Osteoblast (primary cell): Measurements from ENCODE around the gene CCDC124. TPM values are rescaled to one million over a fixed set of nuclear protein-coding genes. Genes with fewer than 3 reads are reported as not detected.
A peak's percentile ranks its signal among the peaks of the same experiment; 100 is the strongest.

Experiments
- DNase-seq: peaks from one replicate; pipeline ENCODE4 v3.0.0; 2011; ENCODE audit warnings: low spot score, mixed read lengths; ENCODE audit not compliant: insufficient read length; ENCODE audit errors: missing footprints
- H2AFZ ChIP-seq: 2 replicates; pipeline ENCODE4 v1.6.0; 2011; ENCODE audit warnings: mild to moderate bottlenecking, low read length
- H3K27ac ChIP-seq: 2 replicates; pipeline ENCODE4 v1.5.1; 2011; ENCODE audit warnings: mild to moderate bottlenecking, low read depth, low read length, moderate library complexity
- H3K27me3 ChIP-seq: 2 replicates; pipeline ENCODE4 v1.6.0; 2012; ENCODE audit warnings: mild to moderate bottlenecking, control low read depth, inconsistent platforms, low read length, moderate library complexity; ENCODE audit not compliant: insufficient read depth
- H3K36me3 ChIP-seq: 2 replicates; pipeline ENCODE4 v1.5.1; 2011; ENCODE audit warnings: mild to moderate bottlenecking, low read length, control low read depth, moderate library complexity; ENCODE audit not compliant: insufficient read depth
- H3K4me1 ChIP-seq: 2 replicates; pipeline ENCODE4 v1.5.1; 2011; ENCODE audit warnings: mild to moderate bottlenecking, low read length, control low read depth, moderate library complexity; ENCODE audit not compliant: insufficient read depth
- H3K4me2 ChIP-seq: 2 replicates; pipeline ENCODE4 v1.6.0; 2011; ENCODE audit warnings: mild to moderate bottlenecking, low read length; ENCODE audit not compliant: insufficient read depth
- H3K4me3 ChIP-seq: fragments of 200-600 bp; sonication (generic); 3 replicates; pipeline ENCODE4 v1.5.1; 2012; ENCODE audit warnings: mild to moderate bottlenecking, low read length, inconsistent platforms; ENCODE audit not compliant: insufficient read depth
- H3K79me2 ChIP-seq: 2 replicates; pipeline ENCODE4 v1.6.0; 2012; ENCODE audit warnings: mild to moderate bottlenecking, low read length, control low read depth, inconsistent platforms; ENCODE audit not compliant: insufficient read depth
- H3K9me3 ChIP-seq: 2 replicates; pipeline ENCODE4 v1.5.1; 2011; ENCODE audit warnings: low read depth, low read length, control low read depth
- H4K20me1 ChIP-seq: 2 replicates; pipeline ENCODE4 v1.6.0; 2012; ENCODE audit warnings: mild to moderate bottlenecking, low read length, control low read depth; ENCODE audit not compliant: insufficient read depth
- CTCF ChIP-seq: IDR thresholded peaks from 2 replicates; pipeline ENCODE4 v1.5.1; 2011; ENCODE audit warnings: mild to moderate bottlenecking, low read depth, low read length, moderate library complexity; ENCODE audit errors: extremely low read depth
- total RNA-seq: library from RNA; depleted of rRNA; stranded (reverse); fragments of >200 nt; gene quantifications from 2 replicates; pipeline ENCODE4 v1.2.3, GENCODE V29; 2012

CCDC124 gene
- total RNA-seq, 1 donor, result 15.9 TPM

DNA sequence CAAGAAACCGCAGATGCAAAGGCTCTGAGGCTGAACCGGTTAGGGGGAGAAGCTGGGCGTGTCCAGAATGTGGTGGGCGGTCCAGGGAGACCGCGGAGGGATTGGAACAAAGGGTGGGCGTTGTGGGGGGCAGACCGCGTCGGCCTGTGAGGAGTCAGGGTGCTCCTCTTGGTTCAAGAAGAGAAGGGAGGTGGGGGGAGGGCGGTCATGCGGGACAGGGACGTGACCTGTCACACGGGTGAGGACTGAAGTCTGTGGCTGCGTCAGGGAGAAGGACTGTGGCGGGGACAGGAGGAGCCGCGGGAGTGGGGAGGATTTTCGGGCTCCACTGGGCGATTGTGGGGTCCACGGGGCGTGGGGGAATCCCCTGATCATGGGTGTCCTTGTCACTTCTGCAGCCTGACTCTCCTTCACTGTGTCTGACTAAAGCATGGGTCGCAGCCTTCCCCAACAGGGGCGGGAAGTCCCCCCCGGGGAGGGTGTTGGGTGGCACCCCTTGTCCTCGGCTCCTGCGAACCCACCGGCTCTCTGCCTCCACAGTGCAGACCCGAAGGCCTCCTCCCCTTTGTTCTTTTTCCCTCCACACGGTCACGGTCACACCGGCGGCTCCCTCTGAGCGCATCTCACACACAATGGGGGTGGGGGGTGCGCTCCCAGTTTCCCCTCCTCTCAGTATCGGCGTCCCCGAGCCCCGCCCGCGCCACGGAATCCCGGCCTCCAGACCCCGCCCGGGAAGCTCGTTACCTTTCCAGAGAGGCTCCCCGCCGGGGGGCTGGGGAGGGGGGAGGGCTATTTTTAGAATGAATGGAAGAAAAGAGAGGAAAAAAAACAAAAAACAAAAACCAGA is 17.7 kb downstream of the CCDC124 start:
- no peak for TF ChIP-seq CTCF
- DNase-seq, result peak; percentile 92
- H3K36me3 ChIP-seq, result no peaks in the 10 kb centered on the region
- H3K27me3 ChIP-seq, result peaks cover 58% of the 10 kb centered on the region
- H3K4me1 ChIP-seq, result peaks cover 6% of the 10 kb centered on the region
- no peaks in the 10 kb centered on the region for H3K9me3 ChIP-seq
- H2AFZ ChIP-seq, result no peak overlapping the region
- no peak overlapping the region for H3K4me2 ChIP-seq
- no peaks in the 10 kb centered on the region for H3K79me2 ChIP-seq
- peaks cover 5% of the 10 kb centered on the region for H4K20me1 ChIP-seq
- no peak overlapping the region for H3K4me3 ChIP-seq
- no peak overlapping the region for H3K27ac ChIP-seq

DNA sequence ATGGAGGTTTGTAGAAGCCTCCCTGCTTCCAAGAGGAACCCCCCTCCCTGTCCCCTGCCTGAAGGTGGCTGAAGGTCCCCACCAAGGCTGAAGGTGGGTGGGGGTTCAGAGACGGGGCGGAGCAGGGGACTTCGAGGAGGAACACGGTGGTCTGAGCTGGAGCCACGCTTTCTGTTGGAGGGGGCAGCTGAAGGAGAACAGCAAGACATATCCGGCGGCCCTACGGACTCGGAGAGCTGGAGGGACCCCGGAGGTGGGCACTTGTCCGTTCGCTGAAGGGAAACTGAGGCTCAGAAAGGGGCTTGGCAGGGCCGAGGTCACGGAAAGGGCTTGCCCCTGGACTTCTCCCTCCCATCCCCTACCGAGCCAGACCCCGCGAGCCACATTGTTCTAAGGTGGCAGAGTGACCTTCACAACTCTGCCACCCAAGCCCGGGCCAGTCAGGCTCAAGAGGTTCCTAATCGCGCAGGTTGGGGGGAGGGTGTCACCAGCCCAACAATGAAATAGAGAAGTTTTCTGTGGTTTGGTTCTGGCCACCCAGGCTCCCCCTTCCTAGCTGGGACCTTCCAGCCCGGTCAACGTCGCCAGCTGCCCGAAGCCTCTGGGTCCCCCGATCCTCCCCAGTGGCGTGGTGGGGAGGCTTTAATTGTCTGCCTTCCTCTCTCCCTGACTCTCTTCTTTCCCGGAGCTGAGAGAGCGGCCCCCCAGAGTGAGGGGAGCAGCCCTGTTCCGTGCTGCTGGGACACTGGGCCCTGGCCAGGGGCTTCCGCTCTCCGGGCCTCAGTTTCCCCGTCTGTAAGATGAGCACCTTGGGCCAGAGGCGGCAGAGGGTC is 18.6 kb downstream of the CCDC124 start:
- no peak overlapping the region for H2AFZ ChIP-seq

DNA sequence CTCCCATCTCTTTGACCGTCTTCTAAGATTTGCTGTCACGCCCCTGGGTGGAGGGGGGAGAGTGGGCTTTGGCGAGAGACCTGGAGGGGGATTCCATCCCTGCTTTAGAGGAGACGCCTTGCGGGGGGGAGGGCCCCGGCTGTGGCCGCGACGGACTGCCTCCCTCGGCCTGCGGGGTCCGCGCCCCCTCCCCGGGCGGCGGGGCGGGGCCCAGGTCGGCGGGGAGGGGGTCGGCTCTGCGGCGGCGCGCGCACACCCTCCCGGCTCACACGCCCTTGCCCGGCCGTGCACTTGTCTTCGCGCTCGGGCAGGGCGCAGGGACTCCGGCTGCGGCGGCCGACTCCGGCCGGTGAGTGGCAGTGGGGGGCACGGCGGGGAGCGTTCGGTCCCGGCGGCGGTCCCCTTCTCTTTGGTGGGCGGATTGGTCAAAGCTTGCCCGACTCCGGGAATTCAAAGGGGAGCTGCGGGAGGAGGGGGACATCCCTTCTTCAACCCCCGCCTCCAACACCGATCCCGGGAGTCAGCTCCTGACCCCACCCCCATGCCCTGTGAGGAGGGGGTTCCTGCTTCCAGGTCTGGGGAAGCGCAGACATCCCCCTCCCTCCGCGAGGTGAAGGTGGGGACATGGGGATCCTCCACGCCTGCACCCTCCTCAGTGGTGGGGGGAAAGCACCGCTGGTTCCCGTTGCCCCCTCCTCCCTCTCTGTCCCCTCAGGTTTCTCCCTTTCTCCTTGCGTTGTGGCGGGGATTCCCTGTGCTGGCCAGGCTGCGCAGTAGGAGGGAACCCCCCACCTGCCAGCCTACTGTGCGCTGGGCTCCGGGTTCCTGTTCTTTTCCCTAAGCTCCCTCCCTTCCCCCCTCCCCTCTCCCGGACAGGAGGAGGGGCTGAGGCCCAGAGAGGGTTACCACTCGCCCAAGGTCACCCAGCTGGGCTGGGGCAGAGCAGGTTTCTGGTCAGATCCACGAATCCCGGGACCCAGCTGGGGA is 19.5 kb downstream of the CCDC124 start:
- no peak overlapping the region for H3K4me2 ChIP-seq
- no peaks in the 10 kb centered on the region for H4K20me1 ChIP-seq
- peaks cover 2% of the 10 kb centered on the region for H3K4me1 ChIP-seq
- peak; percentile 86 for DNase-seq
- H3K79me2 ChIP-seq, result no peaks in the 10 kb centered on the region
- H3K9me3 ChIP-seq, result no peaks in the 10 kb centered on the region
- no peak overlapping the region for H2AFZ ChIP-seq
- no peak overlapping the region for H3K4me3 ChIP-seq
- no peaks in the 10 kb centered on the region for H3K36me3 ChIP-seq
- H3K27ac ChIP-seq, result no peak overlapping the region
- TF ChIP-seq CTCF, result no peak
- H3K27me3 ChIP-seq, result peaks cover 62% of the 10 kb centered on the region

More for the DNA sequence above, 18.6 kb downstream of the CCDC124 start:
- peaks cover 60% of the 10 kb centered on the region for H3K27me3 ChIP-seq
- H3K9me3 ChIP-seq, result no peaks in the 10 kb centered on the region
- H3K4me2 ChIP-seq, result no peak overlapping the region
- H3K36me3 ChIP-seq, result no peaks in the 10 kb centered on the region
- H3K4me1 ChIP-seq, result peaks cover 6% of the 10 kb centered on the region
- no peaks in the 10 kb centered on the region for H3K79me2 ChIP-seq
- H4K20me1 ChIP-seq, result no peaks in the 10 kb centered on the region
- H3K27ac ChIP-seq, result no peak overlapping the region
- peak; percentile 81 for DNase-seq
- TF ChIP-seq CTCF, result no peak
- no peak overlapping the region for H3K4me3 ChIP-seq
